Heart left ventricle (tissue), 13 donors: ENCODE data around the gene SRGAP3.

Experiments
- CTCF ChIP-seq, 12 donors: fragments of 200-600 bp; sonication (generic) in 4 of 12; IDR thresholded peaks; one replicate each; pipeline versions ENCODE4 v1.5.0 to v1.8.0; 2018 to 2022; ENCODE audit warnings: antibody characterized with exemption in 12 of 12, mild to moderate bottlenecking in 5 of 12
- POLR2A ChIP-seq, 2 donors: fragments of 450-650 bp; IDR thresholded peaks; one replicate each; pipeline ENCODE4 v1.6.1; 2017; ENCODE audit warnings: antibody characterized with exemption in 2 of 2, mild to moderate bottlenecking in 2 of 2, moderate library complexity in 2 of 2
- donor health status: ischemic (EF 13 %, LVEDD 7.1; RV severe dilation, severe dysfunction).
- donor health status: DM: no; HTN: yes; CAD: no.
- donor health status: DM: no; HTN: no; CAD: no.
- donor health status: ischemic (EF 25% LVEDD 6.9; RV normal size, moderate dysfunction).
- donor health status: ischemic (EF 25% LVEDD 5.7; RV mildly dilated, moderate dysfunction).
- donor health status: ischemic (EF 35%, LVEDD 5.7; RV mildly dilated, moderate dysfunction).
- donor health status: nonischemic (EF 11% LVEDD 7.7; RV severe dilation, severe dysfunction).
- donor health status: DM: yes; HTN: yes; CAD: no.
- donor health status: PGD.
- donor health status: ischemic (EF 29% LVEDD 5.4; RV normal size, mild dysfunction).
- donor health status: nonischemic (EF 23%, LVEDD 6.1; RV moderate dilation, normal function).

DNA sequence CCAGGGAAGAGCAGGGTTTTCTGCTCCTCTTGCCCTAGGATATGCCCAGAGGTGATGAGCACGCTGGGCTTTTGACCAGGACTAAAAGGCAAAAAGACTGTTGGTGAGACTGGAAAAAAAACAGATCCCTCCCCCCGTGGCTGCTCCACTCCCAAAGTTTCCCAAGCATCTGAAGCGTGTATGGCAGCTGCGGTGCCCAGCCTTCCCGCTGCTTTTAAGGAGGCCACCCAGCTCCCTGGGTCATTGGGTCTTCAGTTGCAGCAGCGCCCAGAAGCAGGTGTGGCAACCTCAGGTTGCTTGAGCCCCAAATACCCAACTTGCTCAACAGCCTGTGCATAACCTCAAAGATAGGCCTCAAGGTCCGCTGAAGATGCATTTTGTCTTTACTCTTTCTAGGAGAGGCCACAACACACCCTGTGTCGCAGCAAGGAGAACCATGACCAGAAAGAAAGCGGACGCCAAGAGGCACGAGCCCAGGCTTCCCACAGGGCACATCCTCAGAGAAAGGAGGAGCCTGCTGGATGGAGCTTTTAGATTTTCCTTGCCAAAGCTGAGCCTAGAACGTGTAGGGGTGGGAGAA, 2.0 kb downstream of the SRGAP3 start:
- TF ChIP-seq CTCF (IDR thresholded peaks at IDR 0.05) (no peak), POLR2A (IDR thresholded peaks at IDR 0.05) (no peak)
